RKO (cell line): Measurements from ENCODE around the gene SMIM8.
"Not testable (repeated sequence)": the region's sequence is repeated elsewhere in the genome, so short reads cannot be mapped to it uniquely, and the experiment has no call there.

Source experiments
- DNase-seq: peaks from one replicate; pipeline ENCODE4 v3.0.0-alpha.2; 2016; ENCODE audit warnings: low spot score

Gene SMIM8, protein sequence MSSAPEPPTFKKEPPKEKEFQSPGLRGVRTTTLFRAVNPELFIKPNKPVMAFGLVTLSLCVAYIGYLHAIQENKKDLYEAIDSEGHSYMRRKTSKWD

DNA sequence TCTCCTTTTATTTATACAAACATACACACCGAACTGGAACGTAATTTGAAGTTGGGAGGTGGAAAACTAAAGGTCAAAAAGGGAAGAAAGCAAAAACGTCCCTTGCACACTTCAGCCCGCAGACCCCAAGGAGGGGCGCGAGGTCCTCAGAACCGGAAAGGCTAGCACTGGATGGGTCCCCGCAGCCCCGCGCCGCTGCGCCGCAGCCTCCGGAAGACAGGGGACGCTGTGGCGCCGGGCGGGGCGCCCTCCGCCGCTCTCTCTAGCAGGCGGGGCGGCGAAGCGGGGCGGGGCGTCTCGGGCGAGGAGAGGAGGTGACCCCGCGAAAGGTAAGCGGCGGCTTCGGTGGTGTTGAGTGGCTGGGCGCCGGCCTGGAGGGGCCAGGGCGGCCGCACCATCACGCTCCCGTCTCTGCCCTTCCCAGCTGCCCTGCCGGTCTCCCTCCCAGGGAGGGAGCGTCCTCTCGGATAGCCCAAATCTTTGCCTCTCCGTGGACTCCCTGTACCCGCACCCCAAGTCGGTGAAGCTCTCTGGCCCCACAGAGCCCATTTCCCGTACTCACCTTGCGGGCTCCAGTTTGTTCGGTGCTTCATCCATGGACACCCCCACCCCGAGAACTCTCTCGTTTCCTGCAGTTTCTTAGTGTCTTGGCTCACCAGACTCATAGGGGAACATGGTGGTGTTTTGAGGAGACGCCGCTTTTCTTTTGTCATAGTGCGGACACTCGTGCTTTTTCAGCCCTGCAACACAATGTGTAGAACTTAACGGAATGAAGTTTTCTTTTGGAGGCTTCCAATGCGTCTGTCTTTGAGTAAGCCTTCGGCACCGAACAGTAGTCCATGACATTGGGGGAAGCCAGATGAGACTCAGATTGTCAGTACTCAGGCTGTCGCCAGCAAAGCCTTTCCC lies at the start of gene SMIM8:
Gene SMIM8 (plus strand): TSS at position 285 of the 909 bp plus-strand sequence. CDS start 14,444 bp downstream, outside the sequence.
- peak; percentile 78 for DNase-seq

DNA sequence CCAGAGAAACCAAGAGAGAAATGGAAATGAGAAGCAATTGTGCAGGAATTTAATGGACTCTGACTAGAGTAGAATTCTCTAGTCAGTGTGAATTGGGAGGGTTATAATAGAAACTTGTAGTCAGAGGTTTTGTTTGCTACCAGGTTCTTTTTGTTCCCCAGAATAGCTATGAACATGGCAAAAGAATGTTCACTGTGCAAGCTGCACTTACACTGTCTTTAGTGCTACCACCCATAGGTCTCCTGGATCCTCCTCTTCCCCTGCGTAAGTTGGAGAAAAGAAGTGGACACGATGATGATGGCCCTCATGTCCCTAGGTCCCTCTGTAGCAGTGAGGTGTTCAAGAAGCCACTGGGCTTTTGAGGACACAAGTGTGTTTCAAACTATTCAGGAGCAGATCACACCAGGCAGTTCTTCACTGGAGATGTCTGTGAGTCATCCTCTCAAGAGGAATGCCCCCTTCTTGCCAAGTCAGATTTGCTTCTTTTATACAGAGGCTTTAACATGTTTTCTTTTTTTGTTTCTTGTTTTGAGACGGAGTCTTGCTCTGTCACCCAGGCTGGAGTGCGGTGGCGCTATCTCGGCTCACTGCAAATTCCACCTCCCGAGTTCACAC lies 47.6 kb upstream of the SMIM8 start:
- no peak for DNase-seq

DNA sequence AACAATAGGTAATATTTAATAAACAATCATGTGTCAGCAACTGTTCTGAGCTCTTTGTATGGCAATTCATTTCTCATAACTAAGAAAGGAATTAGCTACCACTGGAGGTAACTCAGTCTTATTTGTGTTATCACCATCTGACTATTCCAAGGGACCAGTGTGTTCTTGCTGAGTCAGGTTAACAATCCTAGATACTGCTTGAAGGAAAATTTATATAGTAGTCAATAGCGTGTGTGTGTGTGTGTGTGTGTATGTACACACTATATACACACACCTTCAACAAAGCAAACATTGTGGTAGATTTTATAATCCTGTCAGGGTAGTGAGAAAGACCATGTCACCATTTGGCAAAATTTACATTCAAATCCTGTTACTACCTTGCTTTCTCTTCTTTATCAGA lies 45.8 kb upstream of the SMIM8 start:
- DNase-seq, result no peak

DNA sequence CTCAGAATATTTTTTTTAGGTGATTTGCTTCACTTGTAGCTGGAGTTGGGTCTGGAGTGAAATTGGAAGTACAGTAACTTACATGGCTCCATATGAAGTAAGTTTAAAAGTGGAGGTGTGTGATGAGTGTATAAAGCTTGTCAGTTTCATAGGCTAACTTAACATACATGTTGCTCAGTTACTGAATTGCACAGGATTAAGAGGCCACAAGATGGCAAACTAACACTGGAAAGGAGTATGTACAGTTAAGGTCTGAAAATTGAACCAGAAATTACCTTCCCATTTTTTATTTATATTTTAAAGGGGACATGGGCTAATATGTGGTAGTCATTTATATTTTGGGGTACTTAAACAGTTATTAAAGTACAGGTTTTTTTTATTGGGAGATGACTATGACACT lies 45.3 kb upstream of the SMIM8 start:
- peak; percentile 72 for DNase-seq

DNA sequence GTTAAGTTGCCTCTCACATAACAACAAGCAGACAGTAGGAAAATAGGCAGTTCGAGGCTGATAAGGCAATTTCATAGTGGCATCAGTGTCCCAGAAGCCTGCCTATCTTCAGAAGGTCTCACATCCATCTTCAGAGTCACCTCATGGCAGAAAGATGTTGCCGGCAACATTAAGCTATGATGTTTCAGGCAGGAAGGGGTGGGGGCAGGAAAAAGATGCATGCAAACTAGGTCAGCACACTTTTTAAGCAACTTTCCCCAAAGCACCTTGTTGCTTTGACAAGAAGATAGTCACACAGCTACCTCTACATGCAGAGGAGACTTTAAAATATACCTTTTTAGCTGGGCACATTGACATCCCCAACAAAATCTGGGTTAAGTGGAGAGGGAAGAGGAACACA lies 43.2 kb upstream of the SMIM8 start:
- no peak for DNase-seq

DNA sequence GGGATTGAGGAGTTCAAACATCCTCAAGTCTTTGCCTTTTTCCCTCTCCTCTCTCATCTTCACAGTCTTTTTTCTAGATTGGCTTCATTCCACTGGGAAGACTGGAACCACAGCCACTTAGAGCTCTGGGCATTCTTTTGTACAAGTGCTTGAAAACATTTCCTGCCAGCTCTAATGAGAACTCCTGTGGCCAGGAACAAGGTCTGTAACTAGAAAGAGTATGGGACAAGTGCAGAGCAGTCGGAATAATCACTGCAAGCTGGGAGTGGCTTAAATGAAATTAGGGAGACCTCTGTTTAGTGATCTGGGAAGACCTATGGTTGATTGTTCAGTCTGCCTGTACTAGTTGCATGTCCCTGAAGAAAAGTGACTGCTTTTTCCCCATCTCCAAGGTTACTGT lies 41.0 kb upstream of the SMIM8 start:
- no peak for DNase-seq

DNA sequence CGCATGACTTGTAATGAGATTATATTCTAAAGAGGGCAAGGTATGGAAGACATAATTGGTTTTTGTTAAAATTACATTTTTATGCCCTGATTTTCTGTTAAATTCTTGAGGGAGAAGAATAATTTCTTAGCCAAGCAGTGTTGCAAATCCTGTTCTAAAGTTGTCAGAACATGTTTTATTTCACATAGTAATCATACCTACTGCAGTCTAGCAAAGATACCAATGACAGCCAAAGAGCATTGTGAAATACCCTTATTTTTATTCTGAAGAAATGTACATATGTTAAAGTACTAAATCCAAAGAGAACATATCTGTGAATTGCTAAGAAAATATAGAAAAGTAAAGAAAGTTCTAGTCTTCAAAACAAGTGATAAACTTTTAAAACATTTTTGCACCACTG lies 39.6 kb upstream of the SMIM8 start:
- DNase-seq, result no peak

DNA sequence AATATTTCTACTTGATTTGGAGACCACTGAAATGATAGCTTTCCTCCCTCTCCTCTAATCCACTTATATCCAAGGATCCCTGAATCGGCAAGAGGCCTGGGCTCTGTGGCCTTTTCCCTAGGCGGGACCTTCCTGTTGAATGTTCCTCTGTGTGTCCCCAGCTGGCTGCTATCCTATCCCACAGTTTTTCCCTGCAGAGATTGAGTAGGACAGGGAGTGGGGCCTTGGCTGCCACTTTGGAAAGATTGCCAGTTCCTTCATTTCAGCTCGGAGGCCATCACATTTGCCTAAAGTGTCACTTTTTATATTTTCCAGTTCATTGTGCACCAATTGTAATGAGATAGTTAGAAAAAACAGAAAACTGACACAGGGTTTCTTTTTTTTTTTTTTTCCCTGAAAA lies 38.9 kb upstream of the SMIM8 start:
- no peak for DNase-seq

DNA sequence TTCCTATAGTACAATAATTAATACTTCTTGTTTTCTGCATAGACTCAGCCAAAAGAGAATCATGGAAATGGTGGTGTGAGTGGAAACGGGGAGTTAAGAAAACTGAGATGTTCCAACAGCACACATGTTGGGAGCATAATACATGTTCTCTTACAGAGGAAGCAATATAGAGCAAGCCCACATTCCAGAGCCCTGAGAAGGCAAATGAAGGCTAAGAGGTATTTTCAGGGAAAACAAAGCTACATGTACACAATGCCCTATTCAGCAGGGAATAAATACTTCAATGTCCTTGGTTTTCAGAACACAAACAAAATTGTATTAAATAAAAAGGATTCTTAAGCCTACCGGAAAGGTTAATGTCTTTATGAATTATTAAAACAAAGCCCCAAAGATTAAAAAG lies 35.1 kb upstream of the SMIM8 start:
- no peak for DNase-seq

DNA sequence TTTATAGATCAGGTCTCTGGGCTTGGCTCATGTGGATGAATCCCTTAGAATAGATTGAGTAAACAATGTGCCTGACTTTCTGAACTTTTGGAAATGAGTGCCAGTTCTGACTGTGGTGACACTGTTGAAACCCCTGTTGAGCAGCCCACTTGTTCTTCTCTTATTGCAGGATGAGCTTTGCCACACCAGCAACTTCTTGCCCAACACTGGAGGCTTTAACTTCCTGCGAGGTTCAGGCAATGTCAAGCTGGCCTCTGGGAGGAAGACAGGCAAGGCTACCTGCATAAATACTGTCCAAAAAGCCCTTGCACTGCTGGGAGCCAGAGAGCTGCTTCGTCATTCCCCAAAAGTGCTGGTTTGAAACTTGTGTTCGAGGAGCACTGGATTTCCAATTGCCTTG lies 32.8 kb upstream of the SMIM8 start:
- no peak for DNase-seq

DNA sequence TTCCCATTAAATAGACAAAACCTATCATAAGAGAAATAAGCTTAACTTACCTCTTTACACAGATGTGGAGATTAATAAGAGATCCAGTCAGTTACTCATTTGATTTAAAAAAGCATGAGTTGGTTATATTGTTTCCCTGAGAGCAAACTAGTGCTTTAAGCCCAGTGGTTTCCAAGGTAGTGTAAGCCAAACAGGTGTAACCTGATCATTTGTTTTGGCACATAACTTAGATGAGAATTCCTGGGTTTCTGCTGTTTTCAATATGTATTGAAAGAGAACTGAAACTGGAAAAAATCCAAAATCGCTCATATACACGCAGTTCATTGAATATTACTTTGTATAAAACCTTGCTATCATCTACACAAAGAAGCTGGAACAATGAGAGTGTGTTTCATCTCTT lies 30.5 kb upstream of the SMIM8 start:
- no peak for DNase-seq

DNA sequence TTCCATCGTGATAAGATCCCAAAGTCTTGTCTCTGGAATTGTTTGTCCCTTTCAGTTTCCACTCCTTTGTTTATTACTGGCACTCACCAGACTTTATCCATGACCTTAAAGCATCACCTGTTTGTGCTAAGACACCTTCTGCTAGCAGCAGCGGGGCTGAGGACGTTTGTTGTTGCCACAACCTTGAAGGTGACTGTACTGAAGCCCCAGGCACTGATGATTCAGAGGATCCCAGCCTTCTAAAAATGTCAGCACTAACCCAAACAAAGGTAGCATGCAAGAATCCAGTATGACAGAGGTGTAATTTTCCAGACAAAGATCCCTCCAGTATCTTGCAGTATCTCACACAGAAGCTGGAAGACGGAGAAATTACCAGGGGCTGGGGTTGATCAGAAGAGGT lies 28.9 kb upstream of the SMIM8 start:
- DNase-seq, result no peak

DNA sequence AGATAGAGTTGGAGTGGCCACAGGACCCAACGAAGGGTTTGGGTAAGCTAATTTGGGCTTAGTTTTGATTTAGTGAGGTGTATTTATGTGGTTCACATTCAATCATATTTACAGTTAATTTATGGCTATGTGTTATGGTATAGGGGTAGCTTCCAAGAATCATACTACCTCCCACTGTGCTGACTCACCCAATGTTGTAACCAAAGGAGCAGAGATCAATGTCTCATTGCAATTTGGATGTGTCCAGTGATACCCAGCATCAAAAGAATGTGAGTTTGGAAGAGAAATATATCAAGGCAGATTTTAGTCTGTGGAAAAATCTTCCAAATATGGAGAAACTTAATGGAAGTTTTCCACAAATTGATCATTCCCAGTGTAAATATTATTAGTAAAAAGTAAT lies 25.3 kb upstream of the SMIM8 start:
- no peak for DNase-seq

DNA sequence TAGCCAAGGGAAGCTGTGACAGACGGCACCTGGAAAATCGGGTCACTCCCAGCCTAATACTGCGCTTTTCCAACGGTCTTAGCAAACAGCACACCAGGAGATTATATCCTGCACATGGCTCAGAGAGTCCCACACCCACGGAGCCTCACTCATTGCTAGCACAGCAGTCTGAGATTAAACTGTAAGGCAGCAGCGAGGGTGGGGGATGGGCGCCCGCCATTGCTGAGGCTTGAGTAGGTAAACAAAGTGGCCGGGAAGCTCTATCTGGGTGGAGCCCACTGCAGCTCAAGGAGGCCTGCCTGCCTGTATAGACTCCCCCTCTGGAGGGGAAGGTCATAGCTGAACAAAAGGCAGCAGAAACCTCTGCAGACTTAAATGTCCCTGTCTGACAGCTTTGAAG lies 21.1 kb upstream of the SMIM8 start:
- DNase-seq, result not testable (repeated sequence)

DNA sequence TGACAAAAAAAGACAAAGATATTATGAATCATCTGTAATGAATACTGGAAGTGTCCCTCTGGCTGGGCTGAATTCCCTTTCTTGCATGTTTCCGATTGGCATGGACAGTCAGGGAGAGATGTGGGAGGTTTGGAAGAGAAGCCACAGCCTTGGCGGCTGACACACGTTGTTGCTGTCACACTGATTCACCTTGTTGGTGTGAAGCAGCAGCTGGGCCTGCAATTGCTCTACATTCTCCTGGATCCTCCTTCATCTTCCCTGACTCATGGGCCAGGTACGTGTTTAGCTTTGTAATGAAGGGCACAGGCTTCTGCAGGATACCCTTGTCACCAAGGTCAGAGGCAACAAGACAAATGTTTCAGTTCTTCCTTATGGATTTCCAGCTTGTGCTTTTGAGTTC lies 13.4 kb upstream of the SMIM8 start:
- DNase-seq, result peak; percentile 15

DNA sequence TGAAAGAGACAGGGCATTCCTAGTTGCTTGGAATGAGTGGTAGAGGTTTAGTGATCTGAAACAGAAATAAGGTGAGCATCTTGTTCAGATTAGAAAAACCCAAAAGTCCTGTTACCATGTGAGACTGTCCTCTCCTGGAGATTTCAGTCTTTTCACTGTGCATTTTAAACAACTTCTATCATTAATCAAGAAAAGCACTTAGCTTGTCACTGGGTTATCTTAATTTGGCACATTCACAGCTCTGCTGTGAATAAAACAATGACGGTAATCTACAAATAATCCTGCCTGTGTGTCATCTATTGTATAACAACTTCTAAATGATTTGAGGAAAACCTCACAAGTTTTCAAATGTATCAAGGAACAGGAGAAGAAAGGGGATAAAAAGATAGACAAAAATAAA lies 9.5 kb upstream of the SMIM8 start:
- no peak for DNase-seq

DNA sequence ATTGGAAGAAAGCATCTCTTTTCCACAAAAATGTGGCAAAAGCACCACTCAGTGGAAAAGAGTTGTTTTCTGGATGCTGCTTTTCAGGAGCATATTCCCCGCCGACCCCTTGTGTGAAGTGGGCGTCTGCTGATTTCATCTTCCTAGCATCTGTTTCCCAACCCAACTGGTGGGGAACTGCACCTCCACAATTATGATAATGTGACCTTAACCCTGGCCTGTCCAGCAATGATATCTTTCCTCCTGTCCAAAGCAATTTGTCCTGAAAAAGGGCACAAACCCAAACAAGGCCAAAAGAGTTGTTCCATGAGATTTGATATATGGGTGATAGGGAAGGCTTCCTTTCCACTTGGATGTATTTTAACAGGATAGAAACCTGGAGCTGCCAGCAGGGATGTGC lies 7.3 kb upstream of the SMIM8 start:
- no peak for DNase-seq

DNA sequence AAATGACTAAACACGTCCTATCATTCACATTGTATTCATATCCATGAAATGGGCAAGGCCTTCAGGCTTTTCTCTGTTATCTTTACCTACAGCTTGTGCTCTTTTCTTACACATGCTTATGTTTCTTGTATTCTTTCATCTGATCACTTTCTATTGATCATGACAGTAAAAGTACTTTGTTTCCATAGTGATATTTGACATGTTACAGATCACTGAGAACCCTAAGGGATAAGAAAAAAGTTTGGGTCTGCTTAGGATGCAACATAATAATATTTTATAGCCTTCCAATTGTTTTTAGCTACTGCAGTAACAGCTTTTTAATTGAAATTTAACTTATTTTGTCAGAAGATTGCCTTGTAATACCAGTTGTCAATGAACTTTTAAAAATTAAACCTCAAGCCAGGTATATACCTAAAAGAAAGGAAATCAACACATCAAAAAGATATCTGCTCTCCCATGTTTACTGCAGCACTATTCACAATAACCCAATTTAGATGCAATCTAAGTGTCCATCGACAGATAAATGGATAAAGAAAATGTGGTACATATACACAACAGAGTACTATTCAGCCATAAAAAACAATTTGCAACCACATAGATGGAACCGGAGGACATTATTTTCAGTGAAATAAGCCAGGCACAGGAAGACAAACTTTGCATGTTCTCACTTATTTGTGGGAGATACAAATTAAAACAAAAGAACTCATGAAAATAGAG lies 3.0 kb upstream of the SMIM8 start:
- DNase-seq, result no peak

DNA sequence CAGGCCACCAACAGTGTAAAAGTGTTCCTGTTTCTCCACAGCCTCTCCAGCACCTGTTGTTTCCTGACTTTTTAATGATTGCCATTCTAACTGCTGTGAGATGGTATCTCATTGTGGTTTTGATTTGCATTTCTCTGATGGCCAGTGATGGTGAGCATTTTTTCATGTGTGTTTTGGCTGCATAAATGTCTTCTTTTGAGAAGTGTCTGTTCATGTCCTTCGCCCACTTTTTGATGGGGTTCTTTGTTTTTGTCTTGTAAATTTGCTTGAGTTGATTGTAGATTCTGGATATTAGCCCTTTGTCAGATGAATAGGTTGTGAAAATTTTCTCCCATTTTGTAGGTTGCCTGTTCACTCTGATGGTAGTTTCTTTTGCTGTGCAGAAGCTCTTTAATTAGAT lies 1.5 kb downstream of the SMIM8 start:
- not testable (repeated sequence) for DNase-seq

DNA sequence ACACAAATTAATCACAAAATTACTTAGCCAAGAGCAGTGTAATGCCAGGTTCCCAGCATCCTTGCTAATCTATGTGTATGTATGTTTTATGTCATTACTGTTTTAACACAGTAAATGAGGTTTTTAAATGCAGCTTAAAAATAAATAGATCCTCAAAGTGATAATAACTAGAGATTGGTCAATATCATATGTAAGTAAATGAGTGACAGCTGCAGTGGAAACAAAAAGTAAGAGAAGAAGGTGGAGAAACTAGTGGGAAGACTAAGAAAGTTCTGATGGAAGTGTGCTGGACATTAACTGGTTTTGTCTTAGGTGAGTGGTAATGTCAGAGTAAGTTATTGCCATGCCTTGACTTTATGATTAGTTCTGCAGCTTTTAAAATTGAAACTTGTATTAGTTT lies 8.6 kb downstream of the SMIM8 start:
- no peak for DNase-seq

DNA sequence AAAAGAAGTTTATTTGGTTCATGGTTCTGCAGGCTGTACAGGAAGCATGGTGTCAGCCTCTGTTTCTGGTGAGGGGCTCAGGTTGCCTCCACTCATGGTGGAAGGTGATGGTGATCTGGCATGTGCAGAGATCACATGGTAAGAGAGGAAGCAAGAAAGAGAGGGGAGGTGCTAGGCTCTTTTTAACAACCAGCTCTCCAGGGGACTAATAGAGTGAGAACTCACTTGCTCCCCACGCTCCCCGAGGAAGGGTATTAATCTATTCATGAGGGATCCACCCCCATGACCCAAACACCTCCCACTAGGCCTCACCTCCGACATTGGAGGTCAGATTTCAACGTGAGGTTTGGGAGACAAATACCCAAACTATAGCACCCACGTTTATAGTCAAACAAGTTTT lies 10.6 kb downstream of the SMIM8 start:
- DNase-seq, result no peak

DNA sequence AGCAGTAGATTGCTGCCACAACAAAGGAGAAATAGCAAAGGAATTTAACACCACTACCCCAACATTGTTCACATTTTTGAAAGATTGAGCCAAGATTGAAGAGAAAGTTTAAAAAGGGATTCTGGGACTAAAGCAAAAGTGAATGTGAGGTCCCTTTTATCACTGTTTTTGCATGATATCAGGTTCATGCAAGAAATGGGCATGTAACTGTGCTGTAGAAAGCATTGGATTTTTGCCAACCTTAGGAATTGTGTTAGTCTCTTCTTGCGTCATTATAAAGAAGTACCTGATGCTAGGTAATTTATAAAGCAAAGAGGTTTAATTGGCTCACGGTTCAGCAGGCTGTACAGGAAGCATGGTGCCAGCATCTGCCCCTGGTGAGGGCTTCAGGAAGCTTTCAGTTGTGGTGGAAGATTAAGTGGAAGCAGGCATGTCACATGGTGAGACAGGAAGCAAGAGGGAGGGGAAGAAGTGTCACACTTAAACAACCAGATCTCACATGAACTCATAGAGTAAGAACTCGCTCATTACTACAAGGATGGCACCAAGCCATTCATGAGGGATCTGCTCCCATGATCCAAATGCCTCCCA lies 11.3 kb downstream of the SMIM8 start:
- peak; percentile 31 for DNase-seq
